OCI-LY7 (cell line): ENCODE data around the gene TNFAIP3.

Source experiments
- CTCF ChIP-seq: fragments of 200-600 bp; sonication (generic); conservative IDR thresholded peaks from 2 replicates; pipeline ENCODE4 v1.5.1; 2014; ENCODE audit warnings: mild to moderate bottlenecking, antibody characterized with exemption, low read length, moderate library complexity, mixed read lengths
- EZH2phosphoT487 ChIP-seq: fragments of 200-600 bp; sonication (generic); IDR thresholded peaks from 2 replicates; pipeline ENCODE4 v1.6.1; 2018; ENCODE audit warnings: low read depth, borderline replicate concordance, mild to moderate bottlenecking, mixed run types, antibody characterized with exemption, low read length, moderate library complexity, mixed read lengths

GRCh38 chr6:137879299-137879698, 12.2 kb downstream of the TNFAIP3 start:
- TF ChIP-seq CTCF (no peak), EZH2phosphoT487 (no peak)
